HEK293T (cell line): ENCODE data around the gene TMED3.

Experiments
- BHLHE40 ChIP-seq: fragments of 450-650 bp; IDR thresholded peaks from 2 replicates; pipeline ENCODE4 v1.6.1; 2016; ENCODE audit warnings: mild to moderate bottlenecking, moderate library complexity, borderline replicate concordance
- HDGF ChIP-seq: fragments of 450-650 bp; IDR thresholded peaks from 2 replicates; pipeline ENCODE4 v1.6.1; 2017; ENCODE audit warnings: antibody characterized with exemption, borderline replicate concordance
- L3MBTL2 ChIP-seq: fragments of 450-650 bp; conservative IDR thresholded peaks from 2 replicates; pipeline ENCODE4 v1.6.1; 2016; ENCODE audit warnings: mild to moderate bottlenecking

DNA sequence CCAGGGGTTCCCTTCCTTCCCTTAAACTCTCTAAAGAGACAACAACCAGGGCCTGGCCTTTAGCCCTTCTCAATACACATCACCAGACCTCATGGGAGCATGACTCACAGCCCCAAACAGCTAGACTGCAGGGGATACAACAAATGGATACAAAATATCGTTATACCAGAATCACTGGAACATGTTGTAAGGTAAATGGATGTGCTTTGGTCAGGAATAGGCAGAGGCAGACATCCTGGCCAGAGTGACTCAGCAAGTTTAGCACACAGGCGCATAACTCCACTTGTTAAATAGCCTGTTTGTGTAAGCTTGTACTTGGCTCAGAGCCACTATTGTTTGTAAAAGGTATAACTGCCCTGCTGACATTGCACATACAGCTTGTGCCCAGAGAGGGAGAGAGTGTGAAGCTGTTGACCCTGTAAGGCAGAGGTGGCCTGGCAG, 18.3 kb downstream of the TMED3 start:
- TF ChIP-seq BHLHE40 (no peak), HDGF (no peak), L3MBTL2 (no peak)
